KBM-7 (cell line): ENCODE measurements around the gene NPAT.
A peak's percentile ranks its signal among the peaks of the same experiment; 100 is the strongest.

Experiments
- DNase-seq: peaks from one replicate; pipeline ENCODE4 v3.0.0-alpha.2; 2015
- in situ Hi-C: fragments of 300-500 bp; cut with MboI; formaldehyde crosslinking; loops from 2 replicates; pipeline ENCODE4 v1.14.3; 2020; ENCODE audit warnings: low sequenced_read_pairs, low pct_unique_long_range_greater_than_20kb, mixed read lengths

NPAT gene

GRCh38 chr11:108117746-108118371 lies 104.6 kb downstream of the NPAT start:
- DNase-seq = peak; percentile 52
- in situ Hi-C loops = no loop called here

- in situ Hi-C loops = no loop called here
- no peak for DNase-seq
Observed at GRCh38 chr11:108115500-108116140, 106.8 kb downstream of the NPAT start.

- in situ Hi-C loops = no loop called here
Observed at GRCh38 chr11:108112057-108112456, 110.4 kb downstream of the NPAT start.

GRCh38 chr11:108111126-108111525 lies 111.3 kb downstream of the NPAT start:
- in situ Hi-C loops = no loop called here

More at GRCh38 chr11:108112057-108112456, 110.4 kb downstream of the NPAT start:
- DNase-seq = no peak

More at GRCh38 chr11:108111126-108111525, 111.3 kb downstream of the NPAT start:
- no peak for DNase-seq
